ENCODE measurements around the gene RRP7A.

DNA sequence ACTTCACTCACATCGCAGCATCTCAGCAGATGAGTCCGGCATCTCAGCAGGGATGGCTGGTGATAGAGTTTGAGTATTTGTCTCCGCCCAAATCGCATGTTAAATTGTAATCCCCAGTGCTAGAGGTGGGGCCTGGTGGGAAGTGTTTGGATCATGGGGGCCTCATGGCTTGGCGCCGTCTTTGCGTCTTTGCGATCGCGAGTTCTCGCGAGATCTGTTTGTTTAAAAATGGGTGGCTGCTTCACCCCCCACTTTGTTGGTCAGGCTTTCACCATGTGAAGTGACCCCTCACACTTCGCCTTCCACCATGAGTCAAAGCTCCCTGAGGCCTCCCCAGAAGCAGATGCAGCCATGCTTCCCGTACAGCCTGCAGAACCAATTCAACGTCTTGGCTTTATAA, 3.0 kb upstream of the RRP7A start:
- TF ChIP-seq, protein P1, sequence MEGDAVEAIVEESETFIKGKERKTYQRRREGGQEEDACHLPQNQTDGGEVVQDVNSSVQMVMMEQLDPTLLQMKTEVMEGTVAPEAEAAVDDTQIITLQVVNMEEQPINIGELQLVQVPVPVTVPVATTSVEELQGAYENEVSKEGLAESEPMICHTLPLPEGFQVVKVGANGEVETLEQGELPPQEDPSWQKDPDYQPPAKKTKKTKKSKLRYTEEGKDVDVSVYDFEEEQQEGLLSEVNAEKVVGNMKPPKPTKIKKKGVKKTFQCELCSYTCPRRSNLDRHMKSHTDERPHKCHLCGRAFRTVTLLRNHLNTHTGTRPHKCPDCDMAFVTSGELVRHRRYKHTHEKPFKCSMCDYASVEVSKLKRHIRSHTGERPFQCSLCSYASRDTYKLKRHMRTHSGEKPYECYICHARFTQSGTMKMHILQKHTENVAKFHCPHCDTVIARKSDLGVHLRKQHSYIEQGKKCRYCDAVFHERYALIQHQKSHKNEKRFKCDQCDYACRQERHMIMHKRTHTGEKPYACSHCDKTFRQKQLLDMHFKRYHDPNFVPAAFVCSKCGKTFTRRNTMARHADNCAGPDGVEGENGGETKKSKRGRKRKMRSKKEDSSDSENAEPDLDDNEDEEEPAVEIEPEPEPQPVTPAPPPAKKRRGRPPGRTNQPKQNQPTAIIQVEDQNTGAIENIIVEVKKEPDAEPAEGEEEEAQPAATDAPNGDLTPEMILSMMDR (IDR thresholded peaks at IDR 0.05): no peak
- no peak for TF ChIP-seq POLR2A (IDR thresholded peaks at IDR 0.05)

All from thyroid gland (tissue), 4 donors.